Measurements from ENCODE around the gene NFIA. TPM values are rescaled to one million over a fixed set of nuclear protein-coding genes. Genes with fewer than 3 reads are reported as not detected.

The NFIA gene
- total RNA-seq, 4 donors from 2014 or later, result 134 to 183 (median 148) TPM

DNA sequence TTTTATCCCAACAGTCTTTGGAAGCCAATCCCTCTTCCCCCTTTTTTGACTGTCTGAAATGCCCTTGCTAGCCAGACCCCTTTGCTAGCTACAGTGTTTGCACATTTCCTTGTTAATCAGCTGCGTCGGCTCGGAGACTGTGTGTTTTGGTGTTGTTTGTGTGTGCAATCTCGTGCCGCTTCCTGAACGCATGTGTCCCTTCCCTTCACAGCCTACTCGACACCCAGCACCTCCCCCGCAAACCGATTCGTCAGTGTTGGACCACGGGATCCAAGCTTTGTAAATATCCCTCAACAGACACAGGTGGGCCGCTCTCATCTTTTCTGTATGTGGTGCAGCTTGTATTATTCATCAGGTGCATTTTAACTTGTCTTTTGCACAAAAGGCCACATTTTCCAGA, 343.9 kb downstream of the NFIA start:
- WGBS, result 72% methylated on average over 12 of the region's 12 CpGs
- Histone ChIP-seq H3K4me3 (no peak overlapping the region), H3K27ac (replicated peaks in 1 of 4) (no peak overlapping the region), H3K36me3 (peaks cover 0 to 12% (median 2%) of the 10 kb centered on the region in 4 donors), H3K4me1 (peaks cover 7 to 26% (median 18%) of the 10 kb centered on the region in 4 donors), H3K27me3 (no peaks in the 10 kb centered on the region), H3K9me3 (no peaks in the 10 kb centered on the region)
- DNase-seq (ENCODE audit: extremely low spot score), result no peak
- intact Hi-C loops (cut with DNase I), result no loop called here
- TF ChIP-seq POLR2A (IDR thresholded peaks at IDR 0.05; ENCODE audit: low read depth) (no peak), POLR2AphosphoS5 (IDR thresholded peaks at IDR 0.05) (peak in 1 of 2 donors; percentile 22)

DNA sequence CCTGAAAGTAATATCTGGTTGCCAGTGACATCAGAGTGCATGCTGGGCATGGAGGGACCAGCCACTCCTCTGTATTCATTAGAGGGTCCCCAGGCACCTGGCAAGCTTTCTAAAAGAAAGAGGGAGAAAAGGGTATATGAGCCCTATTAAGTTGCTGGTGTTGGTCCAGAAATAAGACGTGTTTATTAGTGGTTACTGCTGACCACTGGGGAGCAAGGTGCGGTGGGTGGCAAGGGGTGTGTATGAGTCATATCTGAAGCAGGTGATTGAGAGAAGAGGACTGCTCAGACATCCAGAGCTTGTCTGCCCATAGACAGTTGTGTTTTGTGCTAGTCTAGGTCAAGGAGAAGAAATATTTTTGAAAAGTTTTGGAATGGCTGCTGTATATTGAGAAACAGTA, 344.5 kb downstream of the NFIA start:
- intact Hi-C loops (cut with DNase I), result no loop called here
- TF ChIP-seq POLR2A (IDR thresholded peaks at IDR 0.05; ENCODE audit: low read depth) (no peak), POLR2AphosphoS5 (IDR thresholded peaks at IDR 0.05) (no peak), EP300 (IDR thresholded peaks at IDR 0.05) (no peak)
- TF ChIP-seq, protein P1, sequence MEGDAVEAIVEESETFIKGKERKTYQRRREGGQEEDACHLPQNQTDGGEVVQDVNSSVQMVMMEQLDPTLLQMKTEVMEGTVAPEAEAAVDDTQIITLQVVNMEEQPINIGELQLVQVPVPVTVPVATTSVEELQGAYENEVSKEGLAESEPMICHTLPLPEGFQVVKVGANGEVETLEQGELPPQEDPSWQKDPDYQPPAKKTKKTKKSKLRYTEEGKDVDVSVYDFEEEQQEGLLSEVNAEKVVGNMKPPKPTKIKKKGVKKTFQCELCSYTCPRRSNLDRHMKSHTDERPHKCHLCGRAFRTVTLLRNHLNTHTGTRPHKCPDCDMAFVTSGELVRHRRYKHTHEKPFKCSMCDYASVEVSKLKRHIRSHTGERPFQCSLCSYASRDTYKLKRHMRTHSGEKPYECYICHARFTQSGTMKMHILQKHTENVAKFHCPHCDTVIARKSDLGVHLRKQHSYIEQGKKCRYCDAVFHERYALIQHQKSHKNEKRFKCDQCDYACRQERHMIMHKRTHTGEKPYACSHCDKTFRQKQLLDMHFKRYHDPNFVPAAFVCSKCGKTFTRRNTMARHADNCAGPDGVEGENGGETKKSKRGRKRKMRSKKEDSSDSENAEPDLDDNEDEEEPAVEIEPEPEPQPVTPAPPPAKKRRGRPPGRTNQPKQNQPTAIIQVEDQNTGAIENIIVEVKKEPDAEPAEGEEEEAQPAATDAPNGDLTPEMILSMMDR (IDR thresholded peaks at IDR 0.05), result no peak
- H3K4me3 ChIP-seq, result no peak overlapping the region
- WGBS, result 73% methylated on average over 2 of the region's 2 CpGs
- H3K36me3 ChIP-seq, result peaks cover 0 to 7% (median 2%) of the 10 kb centered on the region in 4 donors
- no peak for DNase-seq (ENCODE audit: extremely low spot score)
- no peak overlapping the region for H3K27ac ChIP-seq (replicated peaks in 1 of 4)
- peaks cover 7 to 26% (median 18%) of the 10 kb centered on the region in 4 donors for H3K4me1 ChIP-seq
- no peaks in the 10 kb centered on the region for H3K9me3 ChIP-seq
- no peaks in the 10 kb centered on the region for H3K27me3 ChIP-seq

DNA sequence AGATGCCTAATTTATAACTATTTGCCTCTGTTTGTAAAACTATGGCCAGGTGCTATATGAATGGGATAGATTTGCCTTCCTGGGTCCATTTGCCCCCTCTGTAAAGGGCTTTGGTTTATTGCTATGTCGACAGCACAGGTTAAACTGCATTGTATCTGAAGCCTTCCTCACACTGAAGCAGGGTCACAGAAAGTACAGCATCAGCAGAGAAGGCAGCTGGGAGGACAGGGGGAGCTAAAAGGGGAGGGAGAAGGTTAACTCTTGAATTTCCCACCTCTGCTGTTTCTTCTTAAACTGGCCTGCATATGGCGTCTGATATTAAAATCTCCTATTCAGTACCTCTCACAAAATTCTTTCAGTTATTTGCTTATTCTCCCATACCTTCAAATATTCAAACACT, 345.1 kb downstream of the NFIA start:
- Histone ChIP-seq H3K4me3 (no peak overlapping the region), H3K27ac (replicated peaks in 1 of 4) (no peak overlapping the region), H3K4me1 (peaks cover 11 to 26% (median 18%) of the 10 kb centered on the region in 4 donors), H3K27me3 (no peaks in the 10 kb centered on the region), H3K9me3 (no peaks in the 10 kb centered on the region), H3K36me3 (peaks cover 0 to under 1% (median under 1%) of the 10 kb centered on the region in 4 donors)
- WGBS, result 69% methylated on average over 2 of the region's 2 CpGs
- no peak for DNase-seq (ENCODE audit: extremely low spot score)
- TF ChIP-seq EP300 (IDR thresholded peaks at IDR 0.05) (no peak), POLR2A (IDR thresholded peaks at IDR 0.05; ENCODE audit: low read depth) (no peak), POLR2AphosphoS5 (IDR thresholded peaks at IDR 0.05) (no peak)
- TF ChIP-seq, protein P1 (IDR thresholded peaks at IDR 0.05), result no peak
- intact Hi-C loops (cut with DNase I), result no loop called here

DNA sequence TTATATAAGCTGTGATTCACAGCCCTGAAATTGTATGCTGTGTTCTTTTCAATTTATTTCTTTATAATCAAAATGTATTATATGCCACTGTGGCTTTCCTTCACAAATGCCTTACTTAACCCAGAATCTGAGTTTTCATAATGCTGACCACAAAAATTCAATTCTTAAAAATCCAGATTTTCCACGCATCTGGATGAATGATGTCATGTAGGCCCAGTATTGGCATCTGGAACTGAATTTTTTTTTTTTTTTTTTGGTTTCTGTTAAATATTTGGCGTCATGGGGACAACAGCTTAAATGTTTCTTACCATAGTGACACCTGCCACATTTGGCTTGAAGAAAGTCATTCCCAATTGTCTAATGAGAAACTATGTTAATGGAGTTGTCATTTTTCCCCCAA, 345.8 kb downstream of the NFIA start:
- no peaks in the 10 kb centered on the region for H3K27me3 ChIP-seq
- no peak overlapping the region for H3K4me3 ChIP-seq
- TF ChIP-seq, protein P1 (IDR thresholded peaks at IDR 0.05), result no peak
- TF ChIP-seq EP300 (IDR thresholded peaks at IDR 0.05) (no peak), POLR2AphosphoS5 (IDR thresholded peaks at IDR 0.05) (no peak), POLR2A (IDR thresholded peaks at IDR 0.05; ENCODE audit: low read depth) (no peak)
- peaks cover 16 to 26% (median 18%) of the 10 kb centered on the region in 4 donors for H3K4me1 ChIP-seq
- no peak for DNase-seq (ENCODE audit: extremely low spot score)
- H3K9me3 ChIP-seq, result no peaks in the 10 kb centered on the region
- WGBS, result 87% methylated on average over 2 of the region's 2 CpGs
- intact Hi-C loops (cut with DNase I), result no loop called here
- no peak overlapping the region for H3K27ac ChIP-seq (replicated peaks in 1 of 4)
- no peaks in the 10 kb centered on the region for H3K36me3 ChIP-seq

DNA sequence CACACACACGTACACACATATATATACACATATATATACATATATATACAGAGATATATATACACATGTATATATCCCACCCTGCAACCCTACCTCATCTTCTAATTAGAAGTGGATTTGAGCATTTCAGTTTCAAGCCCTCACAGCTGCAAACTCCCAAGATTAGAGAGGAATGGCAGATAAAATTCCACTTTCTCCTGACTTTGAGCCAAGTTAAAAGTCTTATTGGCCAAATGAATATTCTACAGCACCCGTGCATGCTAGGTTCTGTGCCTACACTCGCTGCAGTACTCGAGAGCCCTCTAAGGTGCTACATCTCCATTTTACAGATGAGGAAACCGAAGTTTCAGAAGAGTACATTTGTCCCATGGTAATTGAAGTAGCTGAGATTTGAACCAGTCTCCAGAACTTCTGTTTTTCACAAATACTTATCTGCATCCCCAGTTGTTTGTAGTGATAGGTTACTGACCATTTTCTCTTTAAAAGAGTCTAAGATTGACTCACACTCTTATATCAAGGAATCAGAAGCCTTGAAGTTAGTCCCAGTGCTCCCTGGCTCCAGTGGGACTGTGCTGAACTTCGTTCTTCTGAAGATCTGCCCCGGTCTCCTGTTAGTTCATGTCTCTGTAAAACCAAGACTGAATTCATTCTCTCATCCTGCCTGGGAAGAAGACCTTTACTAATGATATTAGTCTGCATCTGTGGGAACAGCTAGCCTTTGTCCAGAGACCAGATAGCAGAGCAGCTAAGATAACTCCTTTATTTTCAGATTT, 350.4 kb downstream of the NFIA start:
- peak; percentile 64 for DNase-seq (ENCODE audit: extremely low spot score)
- TF ChIP-seq POLR2AphosphoS5 (IDR thresholded peaks at IDR 0.05) (no peak), EP300 (IDR thresholded peaks at IDR 0.05) (no peak), POLR2A (IDR thresholded peaks at IDR 0.05; ENCODE audit: low read depth) (no peak)
- TF ChIP-seq, protein P1 (IDR thresholded peaks at IDR 0.05), result no peak
- WGBS, result 69% methylated on average over 7 of the region's 7 CpGs
- H3K4me3 ChIP-seq, result no peak overlapping the region
- H3K36me3 ChIP-seq, result no peaks in the 10 kb centered on the region
- peaks cover 37 to 51% (median 41%) of the 10 kb centered on the region in 4 donors for H3K4me1 ChIP-seq
- H3K27ac ChIP-seq (replicated peaks in 1 of 4), result no peak overlapping the region
- no peaks in the 10 kb centered on the region for H3K9me3 ChIP-seq
- H3K27me3 ChIP-seq, result no peaks in the 10 kb centered on the region
- intact Hi-C loops (cut with DNase I), result no loop called here

Data from esophagus muscularis mucosa (tissue), 4 donors.